GM19372 (cell line): ENCODE results near the gene SNRPD3.

Experiments
- ATAC-seq: cut with Tn5 transposase; IDR thresholded peaks from one replicate; pipeline ENCODE4 v1.9.1; 2021; ENCODE audit warnings: mild to moderate bottlenecking, low read depth, moderate library complexity; ENCODE audit not compliant: unreplicated experiment

The SNRPD3 gene

GRCh38 chr22:24565077-24565476, 9.3 kb downstream of the SNRPD3 start:
- no peak for ATAC-seq

DNA sequence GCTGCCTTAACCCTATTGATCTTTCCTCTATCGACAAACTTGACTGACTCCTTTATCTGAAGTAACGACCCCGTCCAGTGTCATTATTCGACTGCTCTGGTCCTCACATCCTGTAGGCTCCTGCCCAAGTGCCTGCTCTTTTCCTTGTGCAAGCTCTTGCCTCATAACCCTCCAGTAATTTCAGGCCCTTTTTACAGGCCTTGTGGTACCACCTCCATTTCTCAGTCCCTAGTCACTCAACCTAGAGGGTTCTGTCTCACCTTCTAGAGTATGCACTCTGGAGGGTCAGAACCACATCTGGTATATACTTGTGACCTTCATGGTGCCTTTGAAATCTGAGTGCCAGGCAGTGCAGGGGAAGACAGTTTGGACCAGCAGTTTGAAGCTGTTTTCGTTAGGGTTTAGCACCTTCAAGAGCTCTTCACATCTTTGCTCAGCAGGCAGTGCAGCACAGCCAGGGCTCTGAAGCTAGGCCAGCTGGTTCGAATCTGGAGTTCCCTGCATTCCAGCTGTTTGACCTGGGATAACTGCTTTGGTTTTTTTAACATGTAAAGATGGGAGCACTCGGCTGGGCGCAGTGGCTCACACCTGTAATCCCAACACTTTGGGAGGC, 11.2 kb downstream of the SNRPD3 start:
- ATAC-seq, result no peak

DNA sequence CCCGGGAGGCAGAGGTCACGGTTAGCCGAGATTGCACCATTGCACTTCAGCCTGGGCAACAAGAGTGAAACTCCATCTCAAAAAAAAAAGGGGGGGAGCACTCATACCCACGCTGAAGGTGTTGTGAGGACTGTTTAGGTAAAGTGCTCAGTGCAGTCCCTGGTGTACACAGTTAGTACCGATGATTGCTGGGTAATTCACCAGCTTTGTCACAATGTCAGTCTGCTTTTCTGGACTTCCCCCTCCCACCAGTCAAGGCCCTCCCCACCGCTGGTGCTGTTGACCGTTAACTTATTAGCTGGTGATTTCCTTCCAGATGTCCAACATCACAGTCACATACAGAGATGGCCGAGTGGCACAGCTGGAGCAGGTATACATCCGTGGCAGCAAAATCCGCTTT, 11.9 kb downstream of the SNRPD3 start:
- no peak for ATAC-seq

DNA sequence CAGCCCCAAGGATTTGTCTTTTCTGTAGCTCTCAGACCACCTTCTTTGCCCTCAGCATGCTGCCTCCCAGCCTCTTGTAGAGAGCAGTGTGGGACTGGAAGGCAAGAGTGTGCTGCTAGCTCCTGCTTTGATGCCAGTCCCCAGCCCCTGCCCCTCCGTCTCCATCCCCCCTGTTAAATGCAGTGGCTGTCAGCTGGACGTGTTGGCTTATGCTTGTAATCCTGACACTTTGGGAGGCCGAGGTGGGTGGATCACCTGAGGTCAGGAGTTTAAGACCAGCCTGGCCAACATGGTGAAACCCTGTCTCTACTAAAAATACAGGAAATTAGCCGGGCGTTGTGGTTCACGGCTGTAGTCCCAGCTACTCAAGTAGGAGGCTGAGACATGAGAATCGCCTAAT, 15.5 kb downstream of the SNRPD3 start:
- ATAC-seq, result no peak

- no peak for ATAC-seq
These were observed 21.0 kb downstream of the SNRPD3 start for GRCh38 chr22:24576778-24577177.

GRCh38 chr22:24578355-24579257, 22.8 kb downstream of the SNRPD3 start:
- no peak for ATAC-seq

- ATAC-seq, result no peak
These were observed 23.4 kb downstream of the SNRPD3 start for GRCh38 chr22:24579258-24579601.

DNA sequence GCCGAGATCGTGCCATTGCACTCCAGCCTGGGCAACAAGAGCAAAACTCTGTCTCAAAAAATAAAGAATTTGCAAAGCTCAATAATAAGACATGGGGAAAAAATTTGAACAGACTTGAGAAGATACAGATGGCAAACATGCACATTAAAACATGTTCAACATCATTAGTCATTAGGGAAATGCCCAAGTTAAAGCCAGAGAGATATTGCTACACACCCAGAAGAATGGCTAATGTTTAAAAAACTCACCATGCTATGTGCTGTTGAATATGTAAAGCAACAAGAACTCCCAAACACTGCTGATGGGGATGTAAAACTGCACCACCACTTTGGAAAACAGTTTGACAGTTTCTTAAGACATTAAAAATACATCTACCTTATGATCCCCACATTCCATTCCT, 24.5 kb downstream of the SNRPD3 start:
- no peak for ATAC-seq

GRCh38 chr22:24582056-24582814, 26.4 kb downstream of the SNRPD3 start:
- ATAC-seq, result no peak

DNA sequence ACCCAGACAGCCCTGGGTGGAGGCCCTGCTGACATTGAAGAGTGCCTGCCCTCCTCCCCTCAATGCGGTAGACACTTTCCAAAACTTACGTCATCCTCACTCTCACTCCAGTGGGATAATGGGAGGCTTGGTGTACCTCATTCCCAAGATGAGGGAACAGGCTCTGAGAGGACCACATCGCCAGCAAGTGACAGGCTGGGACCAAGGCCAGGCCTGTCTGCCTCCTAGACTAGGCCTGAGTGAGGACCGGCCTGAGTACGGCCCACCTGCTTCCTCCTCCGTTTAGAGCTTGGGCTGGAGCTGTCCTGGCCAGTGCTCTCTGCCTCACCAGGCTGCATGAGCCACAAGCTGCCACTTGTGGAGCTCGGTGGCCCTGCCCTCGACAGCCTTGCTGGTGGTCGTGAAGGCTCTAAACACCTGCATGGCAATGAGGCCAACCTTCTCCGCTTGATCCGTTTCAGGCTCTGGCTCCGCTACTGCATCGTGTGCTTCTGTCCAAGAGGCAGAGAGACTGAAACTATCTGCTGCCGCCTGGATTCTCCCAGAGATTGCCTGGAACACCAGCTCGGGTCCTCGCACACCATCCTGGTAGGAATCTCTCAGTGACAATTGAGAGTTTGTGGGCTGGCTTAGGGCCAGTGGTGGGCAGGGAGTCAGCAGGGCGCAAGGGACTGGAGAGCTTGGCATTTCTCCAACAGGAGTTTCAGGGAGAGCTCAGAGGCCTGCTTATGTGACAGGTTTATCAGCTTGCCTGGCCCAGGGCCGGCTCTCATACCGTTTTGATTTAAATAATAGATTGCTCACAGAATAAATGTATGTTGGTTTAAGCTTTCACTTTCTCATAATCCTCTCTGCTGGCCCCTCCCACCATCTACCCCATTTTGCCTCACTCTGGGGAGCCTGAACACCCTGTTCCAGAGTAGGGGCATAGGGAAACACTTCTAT, 27.7 kb downstream of the SNRPD3 start:
- ATAC-seq, result no peak

DNA sequence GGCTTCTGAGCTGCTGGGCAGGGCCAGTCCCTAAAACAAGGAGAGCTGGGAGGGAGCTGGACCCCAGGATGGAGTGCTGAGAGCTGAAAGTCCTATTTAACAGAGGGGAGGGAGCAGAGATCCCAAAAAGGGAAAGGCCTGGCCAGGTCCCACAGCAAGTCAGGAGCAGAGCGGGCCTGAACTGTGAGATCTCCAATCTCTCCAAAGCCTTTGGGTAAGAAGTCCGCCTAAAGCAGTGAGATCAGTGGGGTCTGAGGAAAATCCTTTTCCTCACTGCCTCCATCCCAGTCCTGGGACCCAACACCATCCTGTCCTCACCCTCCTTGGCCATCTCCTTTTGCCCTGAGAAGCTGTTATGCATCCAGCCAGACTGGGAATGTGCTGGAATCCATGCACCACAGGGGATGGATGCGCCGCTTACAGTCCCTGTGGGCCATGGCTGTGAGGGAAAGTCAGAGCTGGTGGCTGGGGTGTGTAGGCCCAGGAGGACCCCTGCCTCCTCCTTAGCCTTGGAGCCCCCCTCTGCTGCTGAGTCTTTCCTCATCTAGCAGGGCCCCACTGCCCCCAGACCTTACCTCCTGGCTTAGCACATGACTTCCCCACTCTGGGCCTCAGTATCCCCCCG, 28.5 kb downstream of the SNRPD3 start:
- ATAC-seq, result no peak

- ATAC-seq, result no peak
These were observed 29.1 kb downstream of the SNRPD3 start for GRCh38 chr22:24584871-24585411.

DNA sequence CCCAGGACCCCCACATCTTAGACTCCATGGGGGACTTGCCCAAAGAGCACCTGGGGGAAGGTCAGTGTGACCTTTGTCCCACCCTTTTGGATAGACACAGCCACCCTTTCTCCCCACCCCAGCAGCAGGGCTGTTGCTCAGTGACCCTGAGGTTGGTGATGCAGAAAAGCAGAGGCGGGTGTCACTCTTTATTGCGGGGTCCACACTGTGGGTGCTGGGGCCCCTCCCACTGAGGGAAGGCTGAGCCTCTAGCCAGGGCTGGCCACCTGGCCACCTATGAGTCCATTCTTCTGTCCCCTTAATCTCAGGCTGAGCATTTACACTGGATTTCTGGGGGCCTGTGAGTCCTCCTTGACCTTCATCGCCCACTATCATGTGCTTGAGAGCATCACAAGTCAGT, 29.7 kb downstream of the SNRPD3 start:
- ATAC-seq, result no peak

- no peak for ATAC-seq
These were observed 30.2 kb downstream of the SNRPD3 start for GRCh38 chr22:24585927-24586546.

DNA sequence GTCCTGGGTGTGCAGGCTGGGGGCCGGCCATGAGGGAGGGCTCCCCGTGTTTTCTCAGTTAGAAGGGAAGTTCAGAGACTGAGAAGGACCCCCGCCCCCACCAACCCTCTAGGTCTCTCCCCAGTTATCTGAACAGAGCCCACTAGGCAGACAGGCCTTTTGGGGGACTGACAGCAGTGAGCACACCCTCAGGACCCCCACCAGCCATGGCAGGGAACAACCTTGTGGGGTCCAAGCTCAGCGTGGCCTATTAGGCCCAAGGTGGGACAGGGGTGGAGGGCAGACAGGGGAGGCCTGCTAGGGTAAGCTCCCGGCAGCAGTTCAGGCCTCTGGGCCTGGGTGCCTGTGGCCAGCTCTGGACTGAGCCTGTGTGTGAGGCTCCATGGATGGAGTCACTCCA, 31.5 kb downstream of the SNRPD3 start:
- no peak for ATAC-seq

DNA sequence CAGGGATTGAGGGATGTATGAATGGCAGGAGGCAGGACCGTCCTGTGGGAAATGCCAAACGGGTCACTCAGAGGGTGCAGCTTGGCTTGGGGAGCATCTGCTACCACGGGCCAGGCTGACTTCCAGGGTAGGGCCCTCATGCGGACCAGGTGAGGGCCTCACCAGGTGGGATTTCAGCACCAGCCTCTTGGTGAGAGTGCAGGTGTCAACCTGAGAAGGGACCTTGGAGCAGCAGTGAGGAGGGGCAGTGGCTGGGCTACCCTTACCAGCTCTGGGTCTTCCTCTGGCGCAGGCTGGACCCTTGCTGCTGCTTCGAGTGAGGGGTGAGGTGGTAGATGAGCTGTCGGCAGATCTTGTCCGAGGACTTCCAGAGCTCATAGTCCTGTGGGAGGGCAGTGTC, 32.1 kb downstream of the SNRPD3 start:
- ATAC-seq, result no peak

- no peak for ATAC-seq
These were observed 32.6 kb downstream of the SNRPD3 start for GRCh38 chr22:24588381-24588756.

DNA sequence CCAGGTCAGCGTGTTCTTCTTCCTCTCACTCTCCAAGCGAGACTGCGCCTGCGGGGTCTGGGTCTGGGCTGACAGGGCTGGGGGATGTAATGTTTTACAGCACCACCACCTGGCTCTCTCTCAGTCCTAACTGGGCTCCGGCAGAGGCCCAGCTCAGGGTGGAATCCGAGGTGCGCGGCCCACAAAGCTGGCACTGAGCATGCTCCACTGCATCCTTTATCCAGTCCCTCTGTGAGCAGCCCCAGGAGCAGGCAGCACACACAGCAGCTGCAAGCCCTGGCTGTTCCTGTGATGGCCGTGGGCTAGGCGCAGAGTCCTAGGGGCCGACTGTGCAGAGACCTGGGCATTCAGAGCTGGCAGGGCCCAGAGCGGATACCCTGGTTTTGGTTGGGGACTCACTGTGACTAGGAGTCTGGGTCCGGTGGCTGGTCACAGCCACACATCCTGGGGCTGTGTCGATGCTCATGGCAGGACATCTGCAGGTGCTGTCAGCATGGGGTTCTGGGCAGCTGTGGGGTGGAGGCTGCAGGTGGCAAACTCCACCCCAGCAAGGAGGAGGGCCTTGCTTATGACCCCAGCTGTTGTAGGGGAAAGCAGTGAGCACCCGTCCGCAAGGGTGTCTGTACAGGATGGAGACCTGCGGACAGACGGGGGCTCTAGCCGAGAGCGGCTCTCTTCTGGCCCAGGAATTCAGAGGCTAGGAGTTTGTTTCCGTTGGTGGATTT, 33.1 kb downstream of the SNRPD3 start:
- no peak for ATAC-seq
